ENCODE data around the gene ATG14. TPM values are rescaled to one million over a fixed set of nuclear protein-coding genes. Genes with fewer than 3 reads are reported as not detected.

ATG14 gene
- total RNA-seq, 2 donors from 2014 or later, result 11.0 to 12.9 TPM

DNA sequence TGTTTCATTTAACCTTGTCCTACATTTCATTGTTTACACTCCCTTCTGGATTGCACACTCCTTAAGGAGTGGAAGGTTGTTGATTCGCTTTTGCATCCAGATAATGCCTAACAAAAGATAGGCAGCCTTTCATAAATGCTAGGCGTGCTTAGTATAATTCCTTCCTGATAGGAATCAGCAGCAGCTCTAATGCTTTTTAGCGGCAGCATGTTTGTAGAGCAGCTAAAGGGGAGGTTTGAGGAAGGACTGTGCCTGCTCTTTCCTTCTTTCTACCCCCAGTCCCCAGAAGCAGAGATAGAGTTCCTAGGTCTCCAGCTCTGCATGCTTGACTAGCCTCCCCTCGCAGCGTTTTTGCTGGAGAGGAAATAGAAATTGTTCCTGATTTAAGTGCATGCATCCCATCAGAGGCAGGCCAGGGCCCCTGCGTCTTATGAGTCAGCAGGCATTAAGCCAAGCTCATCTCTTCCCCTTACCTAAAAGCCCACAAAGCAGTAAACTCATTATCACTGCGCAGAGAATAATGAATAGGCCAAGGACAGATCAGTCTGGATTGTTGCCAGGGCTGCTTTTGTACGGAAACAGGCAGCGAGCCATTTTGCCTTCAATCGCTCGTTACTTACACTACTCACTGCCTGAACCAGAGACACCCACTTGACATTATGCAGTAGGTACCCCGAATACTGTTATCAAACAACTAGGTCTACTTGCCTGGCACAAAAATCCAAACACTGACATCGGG is 42.8 kb upstream of the ATG14 start:
- peak overlapping the region; percentile 79 for H3K27ac Mint-ChIP-seq
- no peak overlapping the region for H3K27ac ChIP-seq (ENCODE audit: low read depth, low read length)
- peak overlapping the region; percentile 4 for H3K4me3 ChIP-seq (ENCODE audit: low read length)
- no peak for DNase-seq
- no peaks in the 10 kb centered on the region for H3K9me3 ChIP-seq (ENCODE audit: control insufficient read depth, low read length)
- H3K9ac ChIP-seq (ENCODE audit: extremely low read depth, low read length, poor library complexity, severe bottlenecking), result no peak overlapping the region
- H3K36me3 ChIP-seq (ENCODE audit: control insufficient read depth, insufficient read depth, low read length), result no peaks in the 10 kb centered on the region
- H3K27me3 Mint-ChIP-seq (ENCODE audit: insufficient read depth), result no peaks in the 10 kb centered on the region
- H3K4me1 ChIP-seq (ENCODE audit: control insufficient read depth, insufficient read depth, low read length), result peaks cover 17% of the 10 kb centered on the region
- peaks cover 12% of the 10 kb centered on the region for H3K9me3 Mint-ChIP-seq
- 75 to 82% methylated on average over 9 to 13 of the region's 13 CpGs for WGBS, 2 experiments (ENCODE audit: insufficient coverage in 1 of 2, insufficient read length in 1 of 2)
- no peak overlapping the region for H3K4me3 Mint-ChIP-seq
- H3K36me3 Mint-ChIP-seq (ENCODE audit: low read depth), result no peaks in the 10 kb centered on the region
- TF ChIP-seq, protein P1, sequence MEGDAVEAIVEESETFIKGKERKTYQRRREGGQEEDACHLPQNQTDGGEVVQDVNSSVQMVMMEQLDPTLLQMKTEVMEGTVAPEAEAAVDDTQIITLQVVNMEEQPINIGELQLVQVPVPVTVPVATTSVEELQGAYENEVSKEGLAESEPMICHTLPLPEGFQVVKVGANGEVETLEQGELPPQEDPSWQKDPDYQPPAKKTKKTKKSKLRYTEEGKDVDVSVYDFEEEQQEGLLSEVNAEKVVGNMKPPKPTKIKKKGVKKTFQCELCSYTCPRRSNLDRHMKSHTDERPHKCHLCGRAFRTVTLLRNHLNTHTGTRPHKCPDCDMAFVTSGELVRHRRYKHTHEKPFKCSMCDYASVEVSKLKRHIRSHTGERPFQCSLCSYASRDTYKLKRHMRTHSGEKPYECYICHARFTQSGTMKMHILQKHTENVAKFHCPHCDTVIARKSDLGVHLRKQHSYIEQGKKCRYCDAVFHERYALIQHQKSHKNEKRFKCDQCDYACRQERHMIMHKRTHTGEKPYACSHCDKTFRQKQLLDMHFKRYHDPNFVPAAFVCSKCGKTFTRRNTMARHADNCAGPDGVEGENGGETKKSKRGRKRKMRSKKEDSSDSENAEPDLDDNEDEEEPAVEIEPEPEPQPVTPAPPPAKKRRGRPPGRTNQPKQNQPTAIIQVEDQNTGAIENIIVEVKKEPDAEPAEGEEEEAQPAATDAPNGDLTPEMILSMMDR (conservative IDR thresholded peaks at IDR 0.05), result no peak
- peaks cover 49% of the 10 kb centered on the region for H3K4me1 Mint-ChIP-seq
- no peaks in the 10 kb centered on the region for H3K27me3 ChIP-seq (ENCODE audit: control insufficient read depth, insufficient read depth, low read length, poor library complexity, severe bottlenecking)

GRCh38 chr14:55451950-55452349 is 40.3 kb upstream of the ATG14 start:
- Histone ChIP-seq H3K4me1 (ENCODE audit: control insufficient read depth, insufficient read depth, low read length) (peaks cover 17% of the 10 kb centered on the region), H3K9me3 (ENCODE audit: control insufficient read depth, low read length) (no peaks in the 10 kb centered on the region), H3K36me3 (ENCODE audit: control insufficient read depth, insufficient read depth, low read length) (no peaks in the 10 kb centered on the region), H3K4me3 (ENCODE audit: low read length) (no peak overlapping the region), H3K27me3 (ENCODE audit: control insufficient read depth, insufficient read depth, low read length, poor library complexity, severe bottlenecking) (no peaks in the 10 kb centered on the region), H3K27ac (ENCODE audit: low read depth, low read length) (no peak overlapping the region), H3K9ac (ENCODE audit: extremely low read depth, low read length, poor library complexity, severe bottlenecking) (no peak overlapping the region)
- no peak for DNase-seq
- Mint-ChIP-seq H3K9me3 (peaks cover 4% of the 10 kb centered on the region), H3K4me1 (peaks cover 49% of the 10 kb centered on the region), H3K36me3 (ENCODE audit: low read depth) (no peaks in the 10 kb centered on the region), H3K4me3 (no peak overlapping the region), H3K27ac (no peak overlapping the region), H3K27me3 (ENCODE audit: insufficient read depth) (no peaks in the 10 kb centered on the region)
- 82 to 94% methylated on average over 2 of the region's 2 CpGs for WGBS, 2 experiments (ENCODE audit: insufficient coverage in 1 of 2, insufficient read length in 1 of 2)
- TF ChIP-seq, protein P1 (conservative IDR thresholded peaks at IDR 0.05), result no peak

DNA sequence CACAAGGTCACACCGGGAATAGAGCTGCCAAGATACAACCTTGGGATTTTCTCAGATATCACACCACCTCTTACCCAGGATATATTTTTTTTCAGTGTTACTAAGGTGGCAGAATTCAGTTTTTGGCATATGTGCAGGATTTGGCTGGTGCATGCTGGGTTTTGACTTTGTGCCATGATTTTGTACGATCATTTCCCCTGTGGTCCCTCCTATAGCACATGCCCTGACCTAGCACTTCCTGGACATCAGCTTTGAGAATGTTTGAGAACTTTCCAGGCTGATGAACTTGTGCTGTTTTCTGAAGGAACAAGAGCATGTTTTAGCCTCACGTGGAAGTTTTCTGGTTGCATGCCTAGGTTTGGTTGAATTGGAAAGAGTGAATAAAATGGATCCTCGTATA is 39.8 kb upstream of the ATG14 start:
- no peaks in the 10 kb centered on the region for H3K27me3 Mint-ChIP-seq (ENCODE audit: insufficient read depth)
- H3K4me1 Mint-ChIP-seq, result peaks cover 55% of the 10 kb centered on the region
- Histone ChIP-seq H3K9me3 (ENCODE audit: control insufficient read depth, low read length) (no peaks in the 10 kb centered on the region), H3K27ac (ENCODE audit: low read depth, low read length) (no peak overlapping the region), H3K4me3 (ENCODE audit: low read length) (no peak overlapping the region), H3K4me1 (ENCODE audit: control insufficient read depth, insufficient read depth, low read length) (peaks cover 17% of the 10 kb centered on the region), H3K27me3 (ENCODE audit: control insufficient read depth, insufficient read depth, low read length, poor library complexity, severe bottlenecking) (no peaks in the 10 kb centered on the region), H3K9ac (ENCODE audit: extremely low read depth, low read length, poor library complexity, severe bottlenecking) (no peak overlapping the region), H3K36me3 (ENCODE audit: control insufficient read depth, insufficient read depth, low read length) (no peaks in the 10 kb centered on the region)
- H3K27ac Mint-ChIP-seq, result no peak overlapping the region
- no peaks in the 10 kb centered on the region for H3K36me3 Mint-ChIP-seq (ENCODE audit: low read depth)
- DNase-seq, result peak; percentile 4
- 66 to 91% methylated on average over 2 to 4 of the region's 4 CpGs for WGBS, 2 experiments (ENCODE audit: insufficient coverage in 1 of 2, insufficient read length in 1 of 2)
- TF ChIP-seq, protein P1 (conservative IDR thresholded peaks at IDR 0.05), result no peak
- H3K4me3 Mint-ChIP-seq, result no peak overlapping the region
- peaks cover 2% of the 10 kb centered on the region for H3K9me3 Mint-ChIP-seq
